Urinary bladder (tissue), 4 donors: ENCODE measurements around the gene ZNF684. TPM values are rescaled to one million over a fixed set of nuclear protein-coding genes. Genes with fewer than 3 reads are reported as not detected.

Experiments
- DNase-seq: peaks from one replicate; pipeline ENCODE4 v3.0.0-alpha.2; 2015; ENCODE audit errors: extremely low spot score
- H3K27ac ChIP-seq: one replicate; pipeline ENCODE4 v1.5.1; 2013; ENCODE audit warnings: low read depth, mild to moderate bottlenecking, moderate library complexity
- H3K36me3 ChIP-seq: one replicate; pipeline ENCODE4 v1.6.1; 2013; ENCODE audit warnings: mild to moderate bottlenecking, moderate library complexity; ENCODE audit not compliant: insufficient read depth
- H3K4me1 ChIP-seq: one replicate; pipeline ENCODE4 v1.6.1; 2013; ENCODE audit warnings: mild to moderate bottlenecking, moderate library complexity; ENCODE audit not compliant: insufficient read depth
- H3K4me3 ChIP-seq: one replicate; pipeline ENCODE4 v1.5.1; 2013; ENCODE audit warnings: low read depth, low read length
- WGBS: extraction: QIAGEN DNeasy Blood & Tissue Kit; methylation state at CpG from one replicate; pipeline ENCODE4 v1.1.7; 2013; 5-methylcytosine and 5-hydroxymethylcytosine counted together
- polyA plus RNA-seq: library from polyadenylated mRNA; stranded (reverse); fragments of 200-250 nt; gene quantifications from one replicate; pipeline ENCODE4 v1.2.3, GENCODE V29; 2013
- small RNA-seq: library from RNA; depleted of rRNA; stranded (forward); fragments of <200 nt; gene quantifications from one replicate; pipeline ENCODE3, GENCODE V24; 2014
- total RNA-seq: library from RNA; depleted of rRNA; stranded (reverse); fragments of >200 nt; gene quantifications from one replicate; pipeline ENCODE4 v1.2.3, GENCODE V29; 2014
- donor health status: healthy with polysubstance abuse.
- donor health status: healthy.

The ZNF684 gene
- total and polyA plus RNA-seq, 2 donors: 3.2 to 9.9 TPM

GRCh38 chr1:40593449-40594186 lies 62.2 kb downstream of the ZNF684 start:
- Histone ChIP-seq H3K27ac (no peak overlapping the region), H3K4me1 (no peaks in the 10 kb centered on the region), H3K4me3 (no peak overlapping the region), H3K36me3 (no peaks in the 10 kb centered on the region)
- DNase-seq: no peak
- WGBS: 43% methylated on average over 8 of the region's 8 CpGs

GRCh38 chr1:40594187-40594531 lies 62.7 kb downstream of the ZNF684 start:
- no peak for DNase-seq
- no peaks in the 10 kb centered on the region for H3K4me1 ChIP-seq
- H3K27ac ChIP-seq: no peak overlapping the region
- no peaks in the 10 kb centered on the region for H3K36me3 ChIP-seq
- WGBS: 57% methylated on average over 3 of the region's 3 CpGs
- no peak overlapping the region for H3K4me3 ChIP-seq

DNA sequence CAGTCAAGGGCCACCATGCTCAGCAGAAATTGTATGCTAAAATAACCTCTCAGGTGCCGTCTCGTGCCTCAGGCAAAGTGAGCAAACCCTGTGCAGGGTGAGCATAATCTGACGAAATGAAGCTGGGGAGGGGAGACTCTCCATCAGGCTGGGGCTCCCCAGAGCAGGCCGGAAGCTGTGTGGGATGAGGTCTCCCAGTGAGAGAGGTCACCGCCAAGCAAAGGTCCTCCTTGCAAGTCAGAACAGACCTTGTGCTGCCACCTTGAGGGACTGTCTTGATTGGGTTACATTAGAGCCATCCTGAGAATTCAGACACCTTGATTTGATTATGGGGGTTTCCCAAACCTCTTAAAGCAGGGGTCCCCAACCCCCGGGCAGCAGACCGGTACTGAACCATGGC lies 64.2 kb downstream of the ZNF684 start:
- 88% methylated on average over 7 of the region's 7 CpGs for WGBS
- Histone ChIP-seq H3K36me3 (no peaks in the 10 kb centered on the region), H3K27ac (no peak overlapping the region), H3K4me3 (no peak overlapping the region), H3K4me1 (no peaks in the 10 kb centered on the region)
- DNase-seq: no peak

Small RNAs within 50 kb of the gene (small RNA-seq; reads per million reads assigned to genes)
- gene AL356379.1: not detected

Other genes with a start within 250 kb of the ZNF684 start
- 8.7 TPM for gene COL9A2, start 214.4 kb upstream of the ZNF684 start, total RNA-seq
- gene COL9A2, start 214.4 kb upstream of the ZNF684 start, polyA plus RNA-seq: 11.2 TPM
- 17.0 TPM for gene SMAP2, start 157.9 kb upstream of the ZNF684 start, total RNA-seq
- 47.3 TPM for gene SMAP2, start 157.9 kb upstream of the ZNF684 start, polyA plus RNA-seq
- 6.6 TPM for gene ZFP69B, start 81.2 kb upstream of the ZNF684 start, total RNA-seq
- gene ZFP69B, start 81.2 kb upstream of the ZNF684 start, polyA plus RNA-seq: 0.89 TPM
- gene ZFP69, start 54.3 kb upstream of the ZNF684 start, total RNA-seq: 8.6 TPM
- 2.8 TPM for gene ZFP69, start 54.3 kb upstream of the ZNF684 start, polyA plus RNA-seq
- 9.7 TPM for gene EXO5, start 22.9 kb upstream of the ZNF684 start, total RNA-seq
- 6.8 TPM for gene EXO5, start 22.9 kb upstream of the ZNF684 start, polyA plus RNA-seq
- gene RIMS3, start 134.0 kb downstream of the ZNF684 start, total RNA-seq: 3.1 TPM
- 4.0 TPM for gene RIMS3, start 134.0 kb downstream of the ZNF684 start, polyA plus RNA-seq
- 43.8 TPM for gene NFYC, start 160.1 kb downstream of the ZNF684 start, total RNA-seq
- gene NFYC, start 160.1 kb downstream of the ZNF684 start, polyA plus RNA-seq: 52.3 TPM